ENCODE measurements around the gene TUBD1.

GRCh38 chr17:59828478-59828760 lies 64.3 kb downstream of the TUBD1 start:
- TF ChIP-seq CTCF (IDR thresholded peaks at IDR 0.05), result no peak
- TF ChIP-seq POLR2A (IDR thresholded peaks at IDR 0.05), result no peak
